ENCODE data around the gene MPST.

GRCh38 chr22:37063431-37064420 lies 44.2 kb downstream of the MPST start:
- TF ChIP-seq POLR2A (IDR thresholded peaks at IDR 0.05) (no peak), CTCF (IDR thresholded peaks at IDR 0.05) (no peak)
